ENCODE results near the gene LRRD1. TPM values are rescaled to one million over a fixed set of nuclear protein-coding genes. Genes with fewer than 3 reads are reported as not detected.
"Not testable (repeated sequence)": the region's sequence is repeated elsewhere in the genome, so short reads cannot be mapped to it uniquely, and the experiment has no call there.

LRRD1 gene
- total RNA-seq, 1 donor from 2014 or later = 0.15 TPM

- DNase-seq = no peak
- Mint-ChIP-seq H3K4me3 (ENCODE audit: unreplicated experiment) (no peak overlapping the region), H3K36me3 (ENCODE audit: unreplicated experiment) (peaks cover 13% of the 10 kb centered on the region), H3K27me3 (ENCODE audit: unreplicated experiment) (no peaks in the 10 kb centered on the region), H3K9me3 (ENCODE audit: unreplicated experiment) (peaks cover 5% of the 10 kb centered on the region), H3K4me1 (ENCODE audit: low read depth, unreplicated experiment) (no peaks in the 10 kb centered on the region), H3K27ac (ENCODE audit: unreplicated experiment) (no peak overlapping the region)
- TF ChIP-seq CTCF (IDR thresholded peaks at IDR 0.05; ENCODE audit: partially characterized antibody, unreplicated experiment) = no peak
Observed at GRCh38 chr7:92206672-92207071, 27.7 kb upstream of the LRRD1 start.

- DNase-seq = no peak
- no peak for TF ChIP-seq CTCF (IDR thresholded peaks at IDR 0.05; ENCODE audit: partially characterized antibody, unreplicated experiment)
- H3K9me3 Mint-ChIP-seq (ENCODE audit: unreplicated experiment) = peaks cover 5% of the 10 kb centered on the region
- no peaks in the 10 kb centered on the region for H3K27me3 Mint-ChIP-seq (ENCODE audit: unreplicated experiment)
- H3K4me1 Mint-ChIP-seq (ENCODE audit: low read depth, unreplicated experiment) = no peaks in the 10 kb centered on the region
- no peak overlapping the region for H3K4me3 Mint-ChIP-seq (ENCODE audit: unreplicated experiment)
- peaks cover 13% of the 10 kb centered on the region for H3K36me3 Mint-ChIP-seq (ENCODE audit: unreplicated experiment)
- no peak overlapping the region for H3K27ac Mint-ChIP-seq (ENCODE audit: unreplicated experiment)
Observed at GRCh38 chr7:92205987-92206386, 27.0 kb upstream of the LRRD1 start.

GRCh38 chr7:92200791-92201190 lies 21.8 kb upstream of the LRRD1 start:
- H3K4me3 Mint-ChIP-seq (ENCODE audit: unreplicated experiment) = no peak overlapping the region
- no peaks in the 10 kb centered on the region for H3K9me3 Mint-ChIP-seq (ENCODE audit: unreplicated experiment)
- no peak for DNase-seq
- H3K27me3 Mint-ChIP-seq (ENCODE audit: unreplicated experiment) = no peaks in the 10 kb centered on the region
- no peaks in the 10 kb centered on the region for H3K4me1 Mint-ChIP-seq (ENCODE audit: low read depth, unreplicated experiment)
- H3K36me3 Mint-ChIP-seq (ENCODE audit: unreplicated experiment) = peaks cover 9% of the 10 kb centered on the region
- H3K27ac Mint-ChIP-seq (ENCODE audit: unreplicated experiment) = no peak overlapping the region
- no peak for TF ChIP-seq CTCF (IDR thresholded peaks at IDR 0.05; ENCODE audit: partially characterized antibody, unreplicated experiment)

DNA sequence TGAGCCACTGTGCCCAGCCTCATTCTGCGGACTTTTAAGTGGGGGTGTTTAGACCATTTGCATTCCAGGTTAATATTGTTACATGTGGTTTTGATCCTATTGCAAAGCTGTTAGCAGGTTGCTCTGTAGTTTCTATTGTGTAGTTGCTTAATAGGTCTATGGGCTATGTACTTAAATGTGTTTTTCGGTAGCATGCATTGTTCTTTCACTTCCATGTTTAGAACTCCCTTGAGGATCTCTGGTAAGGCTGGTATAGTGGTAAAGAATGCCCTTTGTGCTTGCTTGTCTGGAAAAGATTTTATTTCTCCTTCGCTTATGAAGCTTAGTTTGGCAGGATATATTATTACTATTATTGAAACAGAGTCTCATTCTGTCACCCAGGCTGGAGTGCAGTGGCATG lies 13.4 kb upstream of the LRRD1 start:
- Mint-ChIP-seq H3K27me3 (ENCODE audit: unreplicated experiment) (peaks cover 2% of the 10 kb centered on the region), H3K4me1 (ENCODE audit: low read depth, unreplicated experiment) (no peaks in the 10 kb centered on the region), H3K4me3 (ENCODE audit: unreplicated experiment) (no peak overlapping the region), H3K36me3 (ENCODE audit: unreplicated experiment) (peaks cover 52% of the 10 kb centered on the region), H3K27ac (ENCODE audit: unreplicated experiment) (no peak overlapping the region), H3K9me3 (ENCODE audit: unreplicated experiment) (peaks cover 30% of the 10 kb centered on the region)
- no peak for TF ChIP-seq CTCF (IDR thresholded peaks at IDR 0.05; ENCODE audit: partially characterized antibody, unreplicated experiment)
- no peak for DNase-seq

DNA sequence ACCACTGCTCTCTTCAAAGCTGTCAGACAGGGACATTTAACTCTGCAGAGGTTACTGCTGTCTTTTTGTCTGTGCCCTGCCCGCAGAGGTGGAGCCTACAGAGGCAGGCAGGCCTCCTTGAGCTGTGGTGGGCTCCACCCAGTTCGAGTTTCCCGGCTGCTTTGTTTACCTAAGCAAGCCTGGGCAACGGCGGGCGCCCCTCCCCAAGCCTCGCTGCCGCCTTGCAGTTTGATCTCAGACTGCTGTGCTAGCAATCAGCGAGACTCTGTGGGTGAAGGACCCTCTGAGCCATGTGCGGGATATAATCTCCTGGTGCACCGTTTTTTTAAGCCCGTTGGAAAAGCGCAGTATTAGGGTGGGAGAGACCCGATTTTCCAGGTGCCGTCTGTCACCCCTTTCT lies 10.3 kb upstream of the LRRD1 start:
- not testable (repeated sequence) for H3K4me3 Mint-ChIP-seq (ENCODE audit: unreplicated experiment); H3K4me1 Mint-ChIP-seq (ENCODE audit: low read depth, unreplicated experiment); H3K27ac Mint-ChIP-seq (ENCODE audit: unreplicated experiment); DNase-seq; H3K27me3 Mint-ChIP-seq (ENCODE audit: unreplicated experiment)
- H3K36me3 Mint-ChIP-seq (ENCODE audit: unreplicated experiment) = peaks cover 38% of the 10 kb centered on the region
- H3K9me3 Mint-ChIP-seq (ENCODE audit: unreplicated experiment) = peaks cover 32% of the 10 kb centered on the region

DNA sequence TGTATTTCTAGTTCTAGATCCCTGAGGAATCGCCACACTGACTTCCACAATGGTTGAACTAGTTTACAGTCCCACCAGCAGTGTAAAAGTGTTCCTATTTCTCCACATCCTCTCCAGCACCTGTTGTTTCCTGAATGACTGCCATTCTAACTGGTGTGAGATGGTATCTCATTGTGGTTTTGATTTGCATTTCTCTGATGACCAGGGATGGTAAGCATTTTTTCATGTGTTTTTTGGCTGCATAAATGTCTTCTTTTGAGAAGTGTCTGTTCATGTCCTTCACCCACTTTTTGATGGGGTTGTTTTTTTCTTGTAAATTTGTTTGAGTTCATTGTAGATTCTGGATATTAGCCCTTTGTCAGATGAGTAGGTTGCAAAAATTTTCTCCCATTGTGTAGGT lies 5.4 kb upstream of the LRRD1 start:
- not testable (repeated sequence) for H3K4me1 Mint-ChIP-seq (ENCODE audit: low read depth, unreplicated experiment); H3K9me3 Mint-ChIP-seq (ENCODE audit: unreplicated experiment); DNase-seq; H3K36me3 Mint-ChIP-seq (ENCODE audit: unreplicated experiment); H3K27ac Mint-ChIP-seq (ENCODE audit: unreplicated experiment); H3K4me3 Mint-ChIP-seq (ENCODE audit: unreplicated experiment); H3K27me3 Mint-ChIP-seq (ENCODE audit: unreplicated experiment)

All from glutamatergic neuron (in vitro differentiated cells).